Neural cell (in vitro differentiated cells): ENCODE data around the gene BCAP31. TPM values are rescaled to one million over a fixed set of nuclear protein-coding genes. Genes with fewer than 3 reads are reported as not detected.

Source experiments
- H2AFZ ChIP-seq: fragments of 200-600, 300-800 bp; sonication (generic), shearing (Covaris generic); 2 replicates; pipeline ENCODE4 v1.6.0; 2014; ENCODE audit warnings: low read depth, mild to moderate bottlenecking, antibody characterized with exemption, low read length, moderate library complexity
- H3F3A ChIP-seq: fragments of 200-600 bp; shearing (Covaris generic); 2 replicates; pipeline ENCODE4 v1.6.1; 2016; ENCODE audit warnings: mild to moderate bottlenecking, moderate library complexity, mixed read lengths, antibody characterized with exemption, low read length; ENCODE audit not compliant: insufficient read depth, poor library complexity, severe bottlenecking
- H3K27ac ChIP-seq: fragments of 200-600, 300-800 bp; sonication (generic), shearing (Covaris generic); 2 replicates; pipeline ENCODE4 v1.5.1; 2014; ENCODE audit warnings: mild to moderate bottlenecking, low read length, moderate library complexity
- H3K27me3 ChIP-seq: fragments of 300-800, 200-600 bp; sonication (generic), shearing (Covaris generic); 2 replicates; pipeline ENCODE4 v1.6.0; 2014; ENCODE audit warnings: mild to moderate bottlenecking, low read depth, low read length, moderate library complexity; ENCODE audit not compliant: insufficient read depth
- H3K36me3 ChIP-seq: fragments of 300-800, 200-600 bp; sonication (generic), shearing (Covaris generic); 2 replicates; pipeline ENCODE4 v1.5.1; 2014; ENCODE audit warnings: mild to moderate bottlenecking, antibody characterized with exemption, low read length, moderate library complexity; ENCODE audit not compliant: insufficient read depth
- H3K4me2 ChIP-seq: fragments of 300-800, 200-600 bp; sonication (generic), shearing (Covaris generic); 2 replicates; pipeline ENCODE4 v1.6.0; 2014; ENCODE audit warnings: mild to moderate bottlenecking, low read length
- H3K4me3 ChIP-seq: fragments of 300-800, 200-600 bp; sonication (generic), shearing (Covaris generic); 2 replicates; pipeline ENCODE4 v1.5.1; 2014; ENCODE audit warnings: mild to moderate bottlenecking, low read length, moderate library complexity
- H3K79me2 ChIP-seq: fragments of 200-600 bp; shearing (Covaris generic); replicated peaks from 2 replicates; pipeline ENCODE4 v1.6.0; 2014; ENCODE audit warnings: mild to moderate bottlenecking, low read length, moderate library complexity; ENCODE audit not compliant: insufficient read depth
- H3K9ac ChIP-seq: fragments of 300-800, 200-600 bp; sonication (generic), shearing (Covaris generic); 2 replicates; pipeline ENCODE4 v1.6.1; 2016; ENCODE audit warnings: mild to moderate bottlenecking, low read length, mixed read lengths
- H3K9me2 ChIP-seq: fragments of 200-600 bp; shearing (Covaris generic); 2 replicates; pipeline ENCODE4 v1.6.1; 2016; ENCODE audit warnings: mild to moderate bottlenecking, low read length, mixed read lengths; ENCODE audit not compliant: insufficient read depth
- H3K9me3 ChIP-seq: fragments of 200-600, 300-800 bp; sonication (generic), shearing (Covaris generic); 2 replicates; pipeline ENCODE4 v1.6.1; 2016; ENCODE audit warnings: mild to moderate bottlenecking, mixed run types, low read length, moderate library complexity, mixed read lengths
- H4K20me1 ChIP-seq: fragments of 200-600 bp; shearing (Covaris generic); 2 replicates; pipeline ENCODE4 v1.6.1; 2016; ENCODE audit warnings: mild to moderate bottlenecking, mixed run types; ENCODE audit not compliant: insufficient read depth
- CTCF ChIP-seq: fragments of 450-650 bp; IDR thresholded peaks from 2 replicates; pipeline ENCODE4 v1.5.1; 2014; ENCODE audit warnings: antibody characterized with exemption, mild to moderate bottlenecking, moderate library complexity; ENCODE audit not compliant: poor library complexity, severe bottlenecking
- EP300 ChIP-seq: fragments of 450-650 bp; conservative IDR thresholded peaks from 2 replicates; pipeline ENCODE4 v1.6.1; 2014; ENCODE audit warnings: antibody characterized with exemption, mild to moderate bottlenecking, moderate library complexity; ENCODE audit not compliant: poor library complexity, severe bottlenecking
- EZH2 ChIP-seq: fragments of 200-600, 300-800 bp; shearing (Covaris generic), sonication (generic); IDR thresholded peaks from 2 replicates; pipeline ENCODE4 v1.6.1; 2014; ENCODE audit warnings: antibody characterized with exemption, low read length, borderline replicate concordance, mild to moderate bottlenecking; ENCODE audit not compliant: insufficient read depth, poor library complexity, severe bottlenecking
- MXI1 ChIP-seq: fragments of 450-650 bp; conservative IDR thresholded peaks from 2 replicates; pipeline ENCODE4 v1.6.1; 2014; ENCODE audit warnings: antibody characterized with exemption, mild to moderate bottlenecking; ENCODE audit not compliant: poor library complexity, severe bottlenecking
- POLR2AphosphoS5 ChIP-seq: IDR thresholded peaks from 2 replicates; pipeline ENCODE4 v1.6.1; 2012
- RAD21 ChIP-seq: fragments of 450-650 bp; conservative IDR thresholded peaks from 2 replicates; pipeline ENCODE4 v1.6.1; 2014; ENCODE audit warnings: antibody characterized with exemption, mild to moderate bottlenecking, moderate library complexity
- SMC3 ChIP-seq: fragments of 450-650 bp; conservative IDR thresholded peaks from 2 replicates; pipeline ENCODE4 v1.6.1; 2014; ENCODE audit warnings: antibody characterized with exemption, mild to moderate bottlenecking, moderate library complexity; ENCODE audit not compliant: poor library complexity
- TAF1 ChIP-seq: IDR thresholded peaks from 2 replicates; pipeline ENCODE4 v1.6.1; 2012; ENCODE audit warnings: low read depth
- polyA plus RNA-seq: library from polyadenylated mRNA; depleted of rRNA; stranded (reverse); fragments of >200 nt; gene quantifications from 2 replicates; pipeline ENCODE4 v1.2.3, GENCODE V29; 2014
- TF ChIP-seq, protein P1 (sequence below): IDR thresholded peaks from 2 replicates; pipeline ENCODE4 v1.6.1; 2012; ENCODE audit warnings: borderline replicate concordance

Gene BCAP31
- polyA plus RNA-seq, 1 donor from 2014 or later: 182 TPM

DNA sequence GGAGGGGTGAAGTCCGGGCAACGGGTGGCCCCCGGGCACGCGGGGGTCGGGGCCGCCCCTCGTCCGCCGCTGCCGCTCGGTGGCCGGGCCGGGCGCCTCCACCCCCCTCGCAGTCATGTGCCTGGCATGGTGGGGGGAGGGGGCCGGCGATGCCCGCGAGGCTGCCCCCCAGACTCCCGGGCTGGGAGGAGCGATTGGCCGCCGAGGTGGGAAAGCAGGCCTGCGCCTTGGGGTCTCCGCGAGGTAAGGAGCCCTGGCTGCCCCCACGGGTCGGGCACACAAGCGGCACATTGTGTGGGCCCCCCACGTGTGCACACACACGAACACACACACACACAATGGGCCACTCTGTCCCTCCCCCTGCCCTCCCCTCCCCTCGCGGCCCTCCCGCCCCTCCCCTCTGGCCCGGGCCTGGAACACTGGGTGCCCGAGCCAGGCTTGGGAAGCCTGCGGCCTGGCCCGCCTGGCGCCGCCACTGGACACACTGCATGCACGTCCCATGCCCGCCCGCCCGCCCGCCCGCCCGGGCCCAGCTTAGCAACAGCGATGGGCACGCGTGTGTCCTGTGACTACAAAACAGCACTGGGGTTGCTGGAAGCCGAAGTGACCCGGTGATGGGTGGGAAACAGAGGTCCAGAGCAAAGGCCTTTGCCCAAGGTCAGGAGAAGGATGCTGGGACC, 35.1 kb downstream of the BCAP31 start:
- H3K4me2 ChIP-seq: no peak overlapping the region
- peaks cover 9% of the 10 kb centered on the region for H3K79me2 ChIP-seq
- no peak overlapping the region for H2AFZ ChIP-seq
- no peaks in the 10 kb centered on the region for H3K27me3 ChIP-seq
- H3K27ac ChIP-seq: no peak overlapping the region
- no peaks in the 10 kb centered on the region for H3K9me3 ChIP-seq
- H3F3A ChIP-seq: no peaks in the 10 kb centered on the region
- no peaks in the 10 kb centered on the region for H3K9me2 ChIP-seq
- no peak for TF ChIP-seq CTCF
- TF ChIP-seq EP300: no peak
- TF ChIP-seq TAF1: no peak
- no peak for TF ChIP-seq RAD21
- no peak for TF ChIP-seq EZH2
- TF ChIP-seq MXI1: no peak
- TF ChIP-seq, protein P1, sequence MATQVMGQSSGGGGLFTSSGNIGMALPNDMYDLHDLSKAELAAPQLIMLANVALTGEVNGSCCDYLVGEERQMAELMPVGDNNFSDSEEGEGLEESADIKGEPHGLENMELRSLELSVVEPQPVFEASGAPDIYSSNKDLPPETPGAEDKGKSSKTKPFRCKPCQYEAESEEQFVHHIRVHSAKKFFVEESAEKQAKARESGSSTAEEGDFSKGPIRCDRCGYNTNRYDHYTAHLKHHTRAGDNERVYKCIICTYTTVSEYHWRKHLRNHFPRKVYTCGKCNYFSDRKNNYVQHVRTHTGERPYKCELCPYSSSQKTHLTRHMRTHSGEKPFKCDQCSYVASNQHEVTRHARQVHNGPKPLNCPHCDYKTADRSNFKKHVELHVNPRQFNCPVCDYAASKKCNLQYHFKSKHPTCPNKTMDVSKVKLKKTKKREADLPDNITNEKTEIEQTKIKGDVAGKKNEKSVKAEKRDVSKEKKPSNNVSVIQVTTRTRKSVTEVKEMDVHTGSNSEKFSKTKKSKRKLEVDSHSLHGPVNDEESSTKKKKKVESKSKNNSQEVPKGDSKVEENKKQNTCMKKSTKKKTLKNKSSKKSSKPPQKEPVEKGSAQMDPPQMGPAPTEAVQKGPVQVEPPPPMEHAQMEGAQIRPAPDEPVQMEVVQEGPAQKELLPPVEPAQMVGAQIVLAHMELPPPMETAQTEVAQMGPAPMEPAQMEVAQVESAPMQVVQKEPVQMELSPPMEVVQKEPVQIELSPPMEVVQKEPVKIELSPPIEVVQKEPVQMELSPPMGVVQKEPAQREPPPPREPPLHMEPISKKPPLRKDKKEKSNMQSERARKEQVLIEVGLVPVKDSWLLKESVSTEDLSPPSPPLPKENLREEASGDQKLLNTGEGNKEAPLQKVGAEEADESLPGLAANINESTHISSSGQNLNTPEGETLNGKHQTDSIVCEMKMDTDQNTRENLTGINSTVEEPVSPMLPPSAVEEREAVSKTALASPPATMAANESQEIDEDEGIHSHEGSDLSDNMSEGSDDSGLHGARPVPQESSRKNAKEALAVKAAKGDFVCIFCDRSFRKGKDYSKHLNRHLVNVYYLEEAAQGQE: no peak
- no peak for TF ChIP-seq SMC3
- no peak for TF ChIP-seq POLR2AphosphoS5
- H3K4me3 ChIP-seq: peak overlapping the region; percentile 65
- peaks cover 4% of the 10 kb centered on the region for H4K20me1 ChIP-seq
- peak overlapping the region; percentile 60 for H3K9ac ChIP-seq
- H3K36me3 ChIP-seq: no peaks in the 10 kb centered on the region

- Histone ChIP-seq H3K79me2 (peaks cover 9% of the 10 kb centered on the region), H3K9ac (peak overlapping the region; percentile 60), H3K4me3 (peak overlapping the region; percentile 65), H2AFZ (no peak overlapping the region), H3K4me2 (no peak overlapping the region), H3K27me3 (no peaks in the 10 kb centered on the region), H4K20me1 (peaks cover 4% of the 10 kb centered on the region), H3K27ac (no peak overlapping the region), H3K9me2 (no peaks in the 10 kb centered on the region), H3K36me3 (no peaks in the 10 kb centered on the region), H3F3A (no peaks in the 10 kb centered on the region), H3K9me3 (no peaks in the 10 kb centered on the region)
- no peak for TF ChIP-seq EZH2
- TF ChIP-seq, protein P1: no peak
Measured at GRCh38 chrX:153688506-153688905, 35.7 kb downstream of the BCAP31 start.
